ENCODE measurements around the gene MINK1. TPM values are rescaled to one million over a fixed set of nuclear protein-coding genes. Genes with fewer than 3 reads are reported as not detected.

MINK1 gene
- total and polyA plus RNA-seq, 2 donors (not counting 1 experiment from before 2014, with no cell fraction given) = 109 to 160 TPM

DNA sequence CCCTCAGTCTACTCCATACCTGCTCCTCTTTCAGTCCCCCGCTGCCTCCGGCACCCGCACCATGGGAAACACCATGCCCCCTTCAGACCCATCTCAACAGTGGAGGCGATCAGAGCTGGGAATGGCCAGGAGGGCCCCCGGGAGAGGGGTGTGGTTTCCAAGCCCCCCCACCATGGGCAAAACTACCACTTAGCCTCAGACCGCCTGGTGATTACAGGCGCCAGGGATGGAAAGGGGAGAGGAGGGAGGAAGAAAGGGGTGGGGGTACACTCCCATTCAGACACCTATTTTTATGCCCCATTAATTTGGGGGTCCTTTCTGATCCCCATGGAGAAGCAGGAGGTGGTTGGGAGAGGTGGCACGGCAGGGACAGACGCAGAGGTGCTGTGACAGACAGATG lies 30.9 kb upstream of the MINK1 start, which contains the start of gene C17orf114:
TSS of gene C17orf114 (minus strand) at position 101 of the 400 bp plus-strand sequence.
- H3K4me3 ChIP-seq (ENCODE audit: control extremely low read depth in 1 of 5, extremely low read depth in 1 of 5, insufficient read depth in 1 of 5, low read depth in 2 of 5, low read length in 4 of 5) = no peak within 1 kb of the TSS
- H3K27me3 ChIP-seq (replicated peaks in 1 of 4; ENCODE audit: control extremely low read depth in 1 of 4, control insufficient read depth in 3 of 4, insufficient read depth in 4 of 4, low read length in 3 of 4) = no peaks in the 10 kb centered on the region
- no peak within 1 kb of the TSS for H3K27ac ChIP-seq (ENCODE audit: low read length in 2 of 2)
- ChIA-PET CTCF (interaction anchor here (0.8 to 1.2 kb wide), 2 partner anchors 13 to 14 kb away, joined by 3 to 4 read pairs; no protein-coding TSS in a partner anchor), POLR2A (no interaction called here)
- no peaks in the 10 kb centered on the region for H3K9me3 ChIP-seq (ENCODE audit: control extremely low read depth in 1 of 3, control insufficient read depth in 2 of 3, insufficient read depth in 1 of 3, low read length in 2 of 3)
- Mint-ChIP-seq H3K4me1 (peaks cover 6% of the 10 kb centered on the region), H3K9me3 (ENCODE audit: insufficient read depth) (no peaks in the 10 kb centered on the region), H3K27ac (no peak within 1 kb of the TSS), H3K27me3 (no peaks in the 10 kb centered on the region), H3K4me3 (no peak within 1 kb of the TSS)
- H3K4me2 ChIP-seq (replicated peaks; ENCODE audit: low read depth, low read length, poor library complexity, severe bottlenecking) = no peak within 1 kb of the TSS
- no peak within 1 kb of the TSS for H2AFZ ChIP-seq (ENCODE audit: insufficient read depth, low read depth, low read length, poor library complexity, severe bottlenecking)
- H3K79me2 ChIP-seq (ENCODE audit: control insufficient read depth, insufficient read depth, low read length) = no peaks in the 10 kb centered on the region
- peaks cover 0 to 22% of the 10 kb centered on the region in 2 experiments for H3K36me3 ChIP-seq (replicated peaks in 1 of 2; ENCODE audit: control extremely low read depth in 1 of 2, control insufficient read depth in 1 of 2, extremely low read depth in 1 of 2, insufficient read depth in 2 of 2, low read length in 1 of 2)
- TF ChIP-seq EZH2 (IDR thresholded peaks at IDR 0.05; ENCODE audit: borderline replicate concordance, insufficient read depth, low read depth, low read length, poor library complexity, severe bottlenecking) = no peak
- no peak for TF ChIP-seq CTCF (IDR thresholded peaks at IDR 0.05)
- ATAC-seq (ENCODE audit: low read depth) (no peak), DNase-seq (no peak)
- WGBS (ENCODE audit: insufficient coverage) = no CpG with 5 or more reads among the region's 9 CpGs
- intact Hi-C loops (cut with micrococcal nuclease) = no loop called here
- H3K9ac ChIP-seq (ENCODE audit: low read length) = no peak within 1 kb of the TSS
- no peaks in the 10 kb centered on the region for H4K20me1 ChIP-seq (ENCODE audit: control insufficient read depth, insufficient read depth, low read length, poor library complexity, severe bottlenecking)
- H3K4me1 ChIP-seq (ENCODE audit: control insufficient read depth in 2 of 2, insufficient read depth in 2 of 2, low read length in 2 of 2) = peaks cover 3 to 4% of the 10 kb centered on the region in 2 donors

DNA sequence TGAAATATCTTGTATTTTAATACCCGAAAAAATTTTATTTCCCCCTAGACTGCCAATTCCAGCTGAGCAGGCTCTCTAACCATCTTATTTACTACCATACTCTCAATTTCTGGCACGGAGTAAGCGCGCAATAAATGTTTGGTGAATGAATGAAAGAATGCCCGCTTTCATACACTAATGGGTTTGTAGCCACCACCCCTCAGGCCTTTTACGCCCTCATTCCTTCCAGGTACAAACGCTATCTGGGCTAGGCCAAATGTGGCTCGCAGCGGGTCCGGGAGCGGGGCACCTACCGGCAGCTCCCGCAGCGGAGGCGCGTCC lies 26.7 kb upstream of the MINK1 start:
- no peak overlapping the region for H3K27ac ChIP-seq (ENCODE audit: low read length in 2 of 2)
- peak overlapping the region; percentile 23 to 89 (median 72) for H3K4me3 ChIP-seq (ENCODE audit: control extremely low read depth in 1 of 5, extremely low read depth in 1 of 5, insufficient read depth in 1 of 5, low read depth in 2 of 5, low read length in 4 of 5)
- intact Hi-C loops (cut with micrococcal nuclease) = loop anchor here (2.0 to 5.0 kb wide), 2 partner anchors 16 to 136 kb away; partner anchors contain the start of genes RNF167 and SLC25A11

More for the DNA sequence above, 26.7 kb upstream of the MINK1 start:
- H3K4me1 ChIP-seq (ENCODE audit: control insufficient read depth in 2 of 2, insufficient read depth in 2 of 2, low read length in 2 of 2) = peaks cover 9 to 13% of the 10 kb centered on the region in 2 donors
- H3K4me3 Mint-ChIP-seq = peak overlapping the region; percentile 86
- no peaks in the 10 kb centered on the region for H3K9me3 Mint-ChIP-seq (ENCODE audit: insufficient read depth)
- DNase-seq (no peak), ATAC-seq (ENCODE audit: low read depth) (no peak)
- no peaks in the 10 kb centered on the region for H3K36me3 ChIP-seq (replicated peaks in 1 of 2; ENCODE audit: control extremely low read depth in 1 of 2, control insufficient read depth in 1 of 2, extremely low read depth in 1 of 2, insufficient read depth in 2 of 2, low read length in 1 of 2)
- H2AFZ ChIP-seq (ENCODE audit: insufficient read depth, low read depth, low read length, poor library complexity, severe bottlenecking) = peak overlapping the region; percentile 88
- H3K9ac ChIP-seq (ENCODE audit: low read length) = peak overlapping the region; percentile 78
- WGBS (ENCODE audit: insufficient coverage) = under 1% methylated on average over 11 of the region's 16 CpGs
- peak overlapping the region; percentile 92 for H3K4me2 ChIP-seq (replicated peaks; ENCODE audit: low read depth, low read length, poor library complexity, severe bottlenecking)
- no peak for TF ChIP-seq EZH2 (IDR thresholded peaks at IDR 0.05; ENCODE audit: borderline replicate concordance, insufficient read depth, low read depth, low read length, poor library complexity, severe bottlenecking)
- no peak for TF ChIP-seq CTCF (IDR thresholded peaks at IDR 0.05)
- peak overlapping the region; percentile 70 for H3K27ac Mint-ChIP-seq
- peaks cover 14% of the 10 kb centered on the region for H3K4me1 Mint-ChIP-seq
- CTCF ChIA-PET = interaction anchor here (0.8 to 1.6 kb wide), 3 partner anchors 16 to 63 kb away, joined by 3 to 8 read pairs (median 3); no protein-coding TSS in a partner anchor
- no peaks in the 10 kb centered on the region for H4K20me1 ChIP-seq (ENCODE audit: control insufficient read depth, insufficient read depth, low read length, poor library complexity, severe bottlenecking)
- POLR2A ChIA-PET = interaction anchor here (0.9 to 1.9 kb wide), 2 partner anchors 10 to 16 kb away, joined by 4 to 8 read pairs; partner anchors contain the start of gene PSMB6
- no peaks in the 10 kb centered on the region for H3K79me2 ChIP-seq (ENCODE audit: control insufficient read depth, insufficient read depth, low read length)
- H3K27me3 ChIP-seq (replicated peaks in 1 of 4; ENCODE audit: control extremely low read depth in 1 of 4, control insufficient read depth in 3 of 4, insufficient read depth in 4 of 4, low read length in 3 of 4) = no peaks in the 10 kb centered on the region
- no peaks in the 10 kb centered on the region for H3K9me3 ChIP-seq (ENCODE audit: control extremely low read depth in 1 of 3, control insufficient read depth in 2 of 3, insufficient read depth in 1 of 3, low read length in 2 of 3)
- no peaks in the 10 kb centered on the region for H3K27me3 Mint-ChIP-seq
